Non-pigmented ciliary epithelial cell (primary cell): ENCODE data around the gene MMP11.

Experiments
- DNase-seq: peaks from one replicate; pipeline ENCODE4 v3.0.0-alpha.2; 2010; ENCODE audit warnings: low read depth

The MMP11 gene

DNA sequence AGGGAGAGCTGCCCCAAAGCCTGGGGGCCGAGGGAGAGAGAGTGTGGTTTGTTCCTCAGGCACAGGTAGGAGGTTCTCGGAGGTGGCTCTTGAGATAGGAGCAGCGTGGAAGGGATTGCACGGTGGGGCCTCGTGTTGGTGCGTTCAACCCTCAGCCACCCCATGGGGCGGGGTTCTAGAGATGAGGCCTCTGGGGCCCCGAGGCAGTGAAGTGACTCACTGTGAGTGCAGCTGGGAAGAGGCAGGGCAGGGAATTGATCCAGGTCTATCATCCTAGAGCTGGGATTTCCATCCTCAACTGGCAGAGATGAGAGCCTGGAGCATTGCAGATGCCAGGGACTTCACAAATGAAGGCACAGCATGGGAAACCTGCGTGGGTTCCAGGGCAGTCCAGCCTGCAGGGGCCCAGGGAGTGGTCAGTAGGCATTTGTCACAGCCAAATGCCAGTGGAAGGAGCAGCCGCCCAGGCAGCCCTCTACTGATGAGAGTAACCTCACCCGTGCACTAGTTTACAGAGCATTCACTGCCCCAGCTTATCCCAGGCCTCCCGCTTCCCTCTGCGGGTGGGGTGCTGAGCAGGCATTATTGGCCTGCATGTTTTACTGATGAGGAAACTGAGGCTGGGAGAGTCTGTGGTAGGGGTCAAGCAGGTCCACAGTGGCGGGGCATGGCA is 9.0 kb downstream of the MMP11 start:
- DNase-seq: no peak

DNA sequence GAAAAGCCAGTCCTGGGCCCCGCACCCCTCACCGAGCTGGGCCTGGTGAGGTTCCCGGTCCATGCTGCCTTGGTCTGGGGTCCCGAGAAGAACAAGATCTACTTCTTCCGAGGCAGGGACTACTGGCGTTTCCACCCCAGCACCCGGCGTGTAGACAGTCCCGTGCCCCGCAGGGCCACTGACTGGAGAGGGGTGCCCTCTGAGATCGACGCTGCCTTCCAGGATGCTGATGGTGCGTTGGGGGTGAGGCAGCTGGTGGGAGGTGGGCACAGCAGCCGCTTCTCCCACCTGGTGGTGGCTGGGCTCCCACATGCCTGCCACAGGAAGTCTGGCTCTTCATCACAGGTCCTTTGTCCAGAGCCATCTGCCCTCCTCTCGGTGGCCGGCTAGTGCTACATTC is 9.6 kb downstream of the MMP11 start:
- no peak for DNase-seq

DNA sequence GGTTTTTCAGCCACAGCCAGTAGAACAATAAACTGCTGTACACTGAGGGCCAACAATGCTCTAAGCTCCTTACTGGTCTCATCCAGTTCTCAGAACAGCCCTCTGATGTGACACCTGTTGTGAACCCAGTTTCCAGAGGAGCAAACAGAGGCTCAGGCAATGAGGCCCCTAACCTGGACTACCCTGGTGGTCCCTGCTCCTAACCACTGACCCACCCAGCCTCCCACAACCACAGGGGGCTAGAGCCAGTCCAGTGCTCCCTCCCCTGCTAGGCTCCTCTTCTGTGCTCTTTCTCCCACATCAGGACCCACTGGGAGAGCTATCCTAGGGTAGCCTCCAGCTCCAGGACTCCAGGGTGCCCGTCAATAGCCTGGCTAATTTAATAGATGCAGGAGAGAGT is 10.1 kb downstream of the MMP11 start:
- DNase-seq: no peak

DNA sequence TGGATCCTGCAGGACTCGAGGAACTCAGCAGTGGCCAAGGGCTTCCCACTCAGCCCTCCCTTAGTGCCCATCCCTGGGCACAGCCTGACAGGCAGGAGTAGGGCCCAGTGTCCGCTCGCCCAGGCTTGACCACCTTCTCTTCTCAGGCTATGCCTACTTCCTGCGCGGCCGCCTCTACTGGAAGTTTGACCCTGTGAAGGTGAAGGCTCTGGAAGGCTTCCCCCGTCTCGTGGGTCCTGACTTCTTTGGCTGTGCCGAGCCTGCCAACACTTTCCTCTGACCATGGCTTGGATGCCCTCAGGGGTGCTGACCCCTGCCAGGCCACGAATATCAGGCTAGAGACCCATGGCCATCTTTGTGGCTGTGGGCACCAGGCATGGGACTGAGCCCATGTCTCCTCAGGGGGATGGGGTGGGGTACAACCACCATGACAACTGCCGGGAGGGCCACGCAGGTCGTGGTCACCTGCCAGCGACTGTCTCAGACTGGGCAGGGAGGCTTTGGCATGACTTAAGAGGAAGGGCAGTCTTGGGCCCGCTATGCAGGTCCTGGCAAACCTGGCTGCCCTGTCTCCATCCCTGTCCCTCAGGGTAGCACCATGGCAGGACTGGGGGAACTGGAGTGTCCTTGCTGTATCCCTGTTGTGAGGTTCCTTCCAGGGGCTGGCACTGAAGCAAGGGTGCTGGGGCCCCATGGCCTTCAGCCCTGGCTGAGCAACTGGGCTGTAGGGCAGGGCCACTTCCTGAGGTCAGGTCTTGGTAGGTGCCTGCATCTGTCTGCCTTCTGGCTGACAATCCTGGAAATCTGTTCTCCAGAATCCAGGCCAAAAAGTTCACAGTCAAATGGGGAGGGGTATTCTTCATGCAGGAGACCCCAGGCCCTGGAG is 10.9 kb downstream of the MMP11 start:
- no peak for DNase-seq

DNA sequence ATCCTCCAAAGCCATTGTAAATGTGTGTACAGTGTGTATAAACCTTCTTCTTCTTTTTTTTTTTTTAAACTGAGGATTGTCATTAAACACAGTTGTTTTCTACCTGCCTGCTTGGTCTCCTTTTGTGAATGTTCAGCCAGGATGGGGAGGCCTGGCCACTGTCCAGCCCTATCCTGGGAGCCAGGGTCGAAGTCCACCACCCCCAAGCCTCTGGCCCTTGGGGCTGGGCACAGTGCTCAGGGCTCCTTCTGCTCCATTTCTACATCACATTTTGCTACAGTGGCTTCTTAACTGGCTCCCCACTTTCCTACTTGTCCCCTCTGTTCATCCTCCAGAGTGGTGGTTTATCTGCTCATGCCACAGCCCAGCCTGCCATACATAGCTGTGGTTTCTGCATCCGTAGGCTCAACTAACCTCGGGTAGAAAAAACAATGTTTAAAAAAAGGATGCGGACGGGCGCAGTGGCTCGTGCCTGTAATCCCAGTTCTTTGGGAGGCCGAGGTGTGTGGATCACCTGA is 11.6 kb downstream of the MMP11 start:
- no peak for DNase-seq

DNA sequence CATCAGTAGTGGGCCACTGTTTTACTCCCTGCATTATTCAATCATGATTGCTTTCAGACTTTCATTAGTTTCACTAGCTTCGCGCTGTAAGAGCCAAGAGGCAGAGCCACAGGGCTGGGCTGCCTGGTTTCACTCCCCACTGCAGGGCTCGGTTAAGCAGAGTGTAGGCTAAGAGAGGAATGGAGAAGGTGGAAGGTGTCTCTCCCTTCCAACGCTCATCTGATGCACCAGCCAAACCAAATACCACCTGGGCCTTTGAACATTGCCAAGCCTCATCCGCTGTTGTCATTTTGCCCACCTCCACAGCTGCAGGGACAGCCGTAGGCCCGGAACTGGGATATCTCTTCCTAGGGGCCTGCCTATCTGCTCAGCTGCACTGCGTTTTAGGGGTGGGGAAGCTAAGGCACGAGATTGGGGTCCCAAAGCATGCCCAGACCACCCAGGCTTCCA is 13.6 kb downstream of the MMP11 start:
- no peak for DNase-seq

DNA sequence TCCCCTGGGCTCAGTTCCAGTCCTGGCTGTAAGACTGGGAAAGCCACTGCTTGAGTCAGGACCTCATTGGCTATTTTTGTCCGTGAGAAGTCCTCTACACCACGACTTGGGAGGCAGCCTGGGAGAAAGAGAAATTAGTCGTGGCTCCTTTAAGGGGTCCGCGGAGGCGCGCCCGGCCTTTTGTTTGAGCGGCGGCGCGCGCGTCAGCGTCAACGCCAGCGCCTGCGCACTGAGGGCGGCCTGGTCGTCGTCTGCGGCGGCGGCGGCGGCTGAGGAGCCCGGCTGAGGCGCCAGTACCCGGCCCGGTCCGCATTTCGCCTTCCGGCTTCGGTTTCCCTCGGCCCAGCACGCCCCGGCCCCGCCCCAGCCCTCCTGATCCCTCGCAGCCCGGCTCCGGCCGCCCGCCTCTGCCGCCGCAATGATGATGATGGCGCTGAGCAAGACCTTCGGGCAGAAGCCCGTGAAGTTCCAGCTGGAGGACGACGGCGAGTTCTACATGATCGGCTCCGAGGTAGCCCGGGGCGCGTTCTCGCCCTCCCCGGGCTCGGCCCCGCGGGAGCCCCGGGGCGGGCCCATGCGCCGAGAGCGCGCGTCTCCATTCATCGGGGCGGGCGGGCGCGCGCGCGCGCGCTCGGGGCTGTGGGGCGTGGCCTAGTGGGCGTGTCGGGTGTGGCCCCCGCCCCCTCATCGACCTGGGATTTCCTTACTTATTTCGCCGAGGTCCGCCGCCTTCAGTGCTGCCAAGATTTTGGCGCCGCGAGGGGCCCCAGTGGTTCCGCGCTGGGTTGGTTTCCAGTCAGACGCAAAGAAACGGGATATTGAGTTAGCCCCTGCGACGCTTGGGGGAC is 14.3 kb downstream of the MMP11 start, which contains the start of gene SMARCB1:
Gene SMARCB1, plus strand, starts transcription at position 215 of the 848 bp plus-strand sequence. Its CDS starts 204 bp downstream, at position 419.
- DNase-seq: peak; percentile 47

DNA sequence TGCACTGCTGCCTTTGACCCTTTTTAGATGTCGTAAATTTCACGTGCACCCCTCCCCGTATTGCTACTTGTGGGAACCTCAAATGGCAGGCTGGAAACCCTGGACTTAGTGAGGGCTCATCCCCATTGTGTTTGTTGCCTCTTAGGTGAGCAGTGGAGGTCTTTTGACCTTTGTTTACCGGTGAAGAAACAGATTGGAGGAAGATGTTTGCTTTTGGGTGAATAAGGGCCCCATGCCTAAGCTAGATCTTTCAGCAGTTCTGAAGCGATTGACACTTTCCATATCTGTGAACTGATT is 14.9 kb downstream of the MMP11 start:
- DNase-seq: no peak

DNA sequence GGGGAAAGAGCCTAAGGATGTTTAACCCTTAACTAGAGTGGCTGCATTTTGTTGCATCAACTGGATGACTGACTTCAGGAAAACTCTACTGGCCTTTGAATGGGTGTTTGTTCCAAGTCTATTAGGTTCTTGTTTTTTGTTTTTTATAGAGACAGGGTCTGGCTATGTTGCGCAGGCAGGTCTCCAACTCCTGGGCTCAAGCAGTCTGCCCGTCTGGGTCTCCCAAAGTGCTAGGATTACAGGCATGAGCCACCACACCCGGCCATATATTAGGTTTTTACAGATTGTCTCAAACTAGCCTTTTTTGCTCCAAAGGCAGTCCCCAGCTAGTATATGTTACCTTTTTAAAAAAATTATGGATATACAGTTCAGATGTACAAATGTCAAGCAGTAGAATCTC is 15.3 kb downstream of the MMP11 start:
- no peak for DNase-seq

DNA sequence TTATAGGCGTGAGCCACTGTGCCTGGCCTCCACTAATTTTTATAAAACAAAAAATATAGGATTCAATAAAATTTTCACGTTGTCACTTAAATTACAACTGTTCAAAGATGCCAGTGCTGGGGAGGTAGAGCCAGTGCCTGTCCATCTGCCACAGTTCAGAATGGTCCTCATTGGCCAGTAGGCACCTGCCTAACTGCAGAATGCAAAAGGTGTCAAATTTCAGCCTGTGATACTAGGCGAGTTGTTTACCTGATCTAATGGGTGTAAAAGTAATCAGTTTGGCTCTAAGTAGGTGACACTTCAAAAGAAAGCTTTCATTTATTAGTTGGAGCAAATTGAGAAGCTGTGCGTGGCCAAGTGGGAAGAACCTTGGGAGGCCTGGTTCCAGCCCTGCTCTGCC is 16.5 kb downstream of the MMP11 start:
- no peak for DNase-seq

DNA sequence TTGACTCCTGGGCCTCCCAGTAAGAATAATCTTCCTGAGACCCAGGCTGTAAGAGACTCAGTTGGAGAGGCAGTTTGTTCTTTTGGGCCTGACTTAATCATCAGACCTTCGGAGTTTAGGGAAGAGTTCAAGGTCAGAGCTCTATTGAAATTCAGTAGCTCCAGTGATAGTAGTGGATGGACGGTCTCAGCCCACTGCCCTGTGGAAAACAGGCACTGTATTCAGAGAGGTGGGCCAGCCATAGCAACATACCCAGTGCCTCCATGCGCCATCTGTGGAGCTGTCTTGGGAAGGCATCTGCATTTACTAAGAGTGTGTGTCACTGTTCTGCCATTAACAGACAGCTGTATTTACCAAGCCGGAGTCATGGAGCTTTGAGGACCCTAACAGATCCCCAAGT is 17.0 kb downstream of the MMP11 start:
- no peak for DNase-seq

DNA sequence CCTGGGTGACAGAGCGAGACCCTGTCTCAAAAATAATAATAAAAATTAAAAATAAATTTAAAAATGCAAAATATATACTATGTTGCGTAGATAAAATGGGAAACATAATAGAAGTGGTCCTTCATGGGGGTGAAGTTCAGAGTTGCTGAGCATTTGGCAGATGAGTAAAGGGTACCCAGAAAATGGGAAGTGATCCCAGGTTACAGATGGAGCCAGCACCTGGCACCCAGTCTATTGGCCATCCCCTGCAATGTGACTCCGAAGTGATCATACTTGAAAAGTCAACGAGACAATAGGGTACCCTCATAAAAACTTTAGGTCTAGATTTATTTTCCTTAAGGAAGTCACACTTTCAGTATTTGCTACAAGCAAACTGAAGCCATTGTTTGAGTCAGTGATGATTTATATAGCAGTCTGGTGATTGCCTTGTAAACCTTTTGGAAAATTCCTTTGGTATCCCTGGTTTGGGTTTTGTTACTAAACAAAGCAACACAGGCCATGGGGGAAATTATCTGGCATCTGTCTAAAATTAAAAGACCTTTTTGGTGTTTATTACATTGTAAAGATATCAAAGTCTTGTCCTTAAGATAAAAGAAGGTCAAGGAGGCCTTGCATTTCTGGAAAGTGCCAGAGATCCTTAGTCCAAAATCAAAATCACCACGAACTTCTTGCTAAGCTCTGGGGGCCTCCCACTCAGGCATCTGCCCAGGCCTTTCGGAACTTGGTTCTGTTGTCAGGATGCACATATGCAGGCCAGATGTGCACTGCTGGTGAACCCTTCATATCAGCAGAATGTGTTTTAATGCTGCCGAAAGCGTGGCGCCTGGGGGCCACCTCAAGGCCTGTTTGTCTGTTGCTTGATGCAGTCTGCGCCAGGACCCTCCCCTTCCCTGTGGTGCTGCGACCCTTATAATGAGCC is 18.4 kb downstream of the MMP11 start:
- DNase-seq: no peak

DNA sequence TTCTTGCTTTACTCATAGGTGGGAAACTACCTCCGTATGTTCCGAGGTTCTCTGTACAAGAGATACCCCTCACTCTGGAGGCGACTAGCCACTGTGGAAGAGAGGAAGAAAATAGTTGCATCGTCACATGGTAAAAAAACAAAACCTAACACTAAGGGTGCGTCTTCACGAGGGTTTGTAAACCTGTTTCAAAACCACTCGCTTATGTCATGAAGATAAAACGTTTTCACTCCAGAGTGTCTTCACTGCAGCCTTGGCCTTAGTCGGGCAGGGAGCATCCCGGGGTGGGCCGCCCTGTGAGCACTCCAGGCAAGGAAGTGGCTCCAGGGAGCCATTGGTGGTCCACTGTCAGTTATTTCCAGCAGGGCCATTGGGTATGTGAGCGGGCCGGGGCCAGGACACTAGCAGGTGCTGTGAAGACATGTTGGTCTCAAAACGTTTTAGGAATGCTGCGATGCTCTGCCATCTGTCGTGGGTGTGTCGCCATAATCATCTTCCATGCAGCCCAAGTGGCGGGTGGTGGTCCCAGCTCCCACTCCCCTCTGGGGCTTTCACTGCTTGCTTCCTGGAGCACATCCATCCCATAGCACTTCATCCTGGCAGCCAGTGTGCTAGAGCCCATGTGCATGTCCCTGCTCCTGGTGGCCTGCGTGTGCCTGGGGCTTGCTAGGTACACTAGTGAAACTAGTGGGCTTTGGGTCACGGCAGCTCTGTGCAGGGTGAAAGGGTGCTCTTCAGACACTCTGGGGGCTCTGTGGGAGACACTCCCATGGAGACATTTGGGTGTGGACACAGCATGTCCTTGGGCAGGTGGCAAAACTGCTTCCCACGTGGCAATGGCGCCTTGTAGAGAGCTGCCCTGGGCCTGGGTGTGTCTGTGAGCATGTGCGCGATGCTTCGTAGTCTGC is 19.3 kb downstream of the MMP11 start:
- no peak for DNase-seq

DNA sequence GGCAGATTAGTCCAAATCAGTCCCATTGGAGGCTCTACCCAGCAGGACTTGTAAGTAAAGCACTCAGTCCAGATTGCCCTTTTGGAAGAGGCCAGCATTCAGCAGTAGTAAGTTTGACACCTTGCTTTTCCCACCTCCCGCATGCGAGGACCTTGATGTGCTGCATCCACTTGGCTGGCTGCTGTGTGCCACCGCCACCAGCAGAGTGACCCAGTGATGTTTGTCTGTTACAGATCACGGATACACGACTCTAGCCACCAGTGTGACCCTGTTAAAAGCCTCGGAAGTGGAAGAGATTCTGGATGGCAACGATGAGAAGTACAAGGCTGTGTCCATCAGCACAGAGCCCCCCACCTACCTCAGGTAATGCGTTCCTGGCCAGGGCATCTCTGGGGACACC is 20.7 kb downstream of the MMP11 start:
- DNase-seq: no peak

DNA sequence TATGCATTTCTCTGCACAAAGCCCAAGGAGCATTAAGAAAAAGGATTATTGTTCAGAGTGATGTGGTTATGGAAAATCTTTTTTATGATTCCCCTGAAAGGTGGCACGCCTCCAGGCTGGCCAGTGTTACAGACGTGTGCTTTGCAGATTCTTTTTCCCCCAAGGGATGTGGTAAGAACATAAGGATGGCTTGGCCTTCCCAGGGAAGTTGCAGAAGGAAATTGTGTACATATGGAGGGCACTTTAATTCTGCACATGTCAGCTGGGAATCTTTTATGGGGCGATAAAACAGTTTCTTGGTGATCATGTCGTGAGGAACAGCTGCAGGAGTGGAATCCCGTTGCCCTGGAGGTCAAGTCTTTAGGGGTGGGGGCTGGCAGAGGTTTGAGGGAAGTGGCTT is 23.8 kb downstream of the MMP11 start:
- DNase-seq: no peak

DNA sequence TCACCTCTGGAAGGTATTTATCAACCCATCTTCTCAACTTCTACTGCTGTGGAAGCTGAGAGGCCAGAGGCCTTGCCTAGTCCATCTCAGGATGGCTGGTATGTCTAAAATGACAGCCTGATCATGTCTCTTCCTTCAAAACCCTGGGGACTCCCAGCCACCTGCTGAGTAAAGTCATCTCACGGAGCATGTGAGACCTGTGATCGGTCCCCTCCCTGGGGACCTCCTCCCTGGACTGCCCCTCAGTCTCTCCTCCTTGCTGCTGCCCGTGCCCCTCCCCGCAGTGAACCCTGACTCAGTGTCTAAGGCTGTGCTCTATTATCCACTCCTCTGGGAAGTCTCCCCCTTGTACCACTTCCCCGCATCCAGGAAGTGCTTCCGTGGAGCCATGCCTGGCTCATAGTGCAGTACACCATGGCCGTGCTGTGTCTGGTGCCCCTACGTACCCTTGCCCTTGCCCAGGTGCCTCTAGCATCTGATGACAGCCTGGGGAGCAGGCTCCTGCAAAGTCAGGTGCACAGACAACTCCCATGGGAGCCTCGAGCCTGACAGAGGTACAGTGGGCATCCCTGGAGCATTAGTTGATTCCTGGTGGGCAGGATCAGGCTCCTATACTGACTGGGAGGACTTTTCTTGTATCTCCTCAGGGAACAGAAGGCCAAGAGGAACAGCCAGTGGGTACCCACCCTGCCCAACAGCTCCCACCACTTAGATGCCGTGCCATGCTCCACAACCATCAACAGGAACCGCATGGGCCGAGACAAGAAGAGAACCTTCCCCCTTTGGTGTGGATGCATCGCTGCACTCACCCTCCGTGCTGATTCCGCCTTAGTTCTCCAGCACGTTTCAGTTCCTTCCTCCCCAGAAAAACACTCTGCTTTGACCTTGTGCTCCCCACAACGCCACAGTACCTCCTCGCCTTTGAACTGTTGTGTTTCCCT is 27.9 kb downstream of the MMP11 start:
- no peak for DNase-seq

DNA sequence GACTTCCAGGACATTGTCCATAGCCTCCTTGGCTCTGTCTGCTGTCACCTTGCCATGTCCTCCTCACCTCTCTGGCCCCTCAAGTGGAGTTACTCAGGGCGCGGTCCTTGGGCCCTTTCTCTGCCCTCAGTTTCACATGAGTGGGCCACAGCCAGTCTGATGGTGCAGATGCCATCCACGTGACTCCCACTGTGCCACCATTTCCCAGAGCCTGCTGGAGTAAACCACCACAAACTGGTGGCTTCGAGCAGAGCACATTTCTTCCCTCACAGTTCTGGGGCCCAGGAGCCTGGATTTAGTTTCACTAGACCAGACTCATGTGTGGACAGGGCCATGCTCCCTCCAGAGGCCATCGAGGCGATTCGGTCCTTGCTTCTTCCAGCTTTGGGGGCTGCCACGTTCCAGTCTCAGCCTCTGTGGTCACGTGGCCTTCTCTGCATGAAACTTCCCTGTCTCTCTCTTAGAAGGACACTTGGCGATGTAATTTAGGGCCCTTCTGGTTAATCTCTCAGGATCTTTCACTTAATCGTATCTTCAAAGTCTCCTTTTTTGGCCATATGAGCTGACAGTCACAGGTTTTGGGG is 28.7 kb downstream of the MMP11 start:
- no peak for DNase-seq

DNA sequence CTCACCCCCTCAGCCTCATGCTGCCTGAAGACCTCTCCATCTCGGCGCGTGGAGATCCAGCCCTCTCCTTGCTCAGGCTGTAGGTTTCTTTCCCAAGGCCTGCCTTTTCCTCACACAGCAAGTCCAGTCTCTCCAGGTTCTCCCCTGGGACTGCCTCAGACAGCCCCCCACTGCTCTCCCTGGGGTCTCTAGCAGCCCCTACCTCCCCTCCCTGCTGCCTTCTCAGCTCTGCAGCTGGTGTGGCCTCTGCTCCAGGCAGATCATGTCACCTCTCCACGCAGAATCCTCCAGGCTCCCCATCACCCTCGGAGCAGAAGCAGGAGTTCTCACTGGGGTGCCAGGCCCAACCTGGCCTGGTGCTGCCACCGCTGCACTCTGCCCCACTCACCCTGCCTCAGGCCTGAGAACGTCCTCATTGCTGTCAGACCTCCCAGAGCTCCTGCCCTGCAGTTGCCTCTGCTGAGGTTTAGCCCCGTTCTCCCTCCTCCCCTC is 29.3 kb downstream of the MMP11 start:
- DNase-seq: no peak
